GM21390 (cell line): ENCODE data around the gene RIMS4.
A peak's percentile ranks its signal among the peaks of the same experiment; 100 is the strongest.

Source experiments
- ATAC-seq: cut with Tn5 transposase; IDR thresholded peaks from one replicate; pipeline ENCODE4 v1.9.1; 2021; ENCODE audit not compliant: unreplicated experiment

RIMS4 gene

DNA sequence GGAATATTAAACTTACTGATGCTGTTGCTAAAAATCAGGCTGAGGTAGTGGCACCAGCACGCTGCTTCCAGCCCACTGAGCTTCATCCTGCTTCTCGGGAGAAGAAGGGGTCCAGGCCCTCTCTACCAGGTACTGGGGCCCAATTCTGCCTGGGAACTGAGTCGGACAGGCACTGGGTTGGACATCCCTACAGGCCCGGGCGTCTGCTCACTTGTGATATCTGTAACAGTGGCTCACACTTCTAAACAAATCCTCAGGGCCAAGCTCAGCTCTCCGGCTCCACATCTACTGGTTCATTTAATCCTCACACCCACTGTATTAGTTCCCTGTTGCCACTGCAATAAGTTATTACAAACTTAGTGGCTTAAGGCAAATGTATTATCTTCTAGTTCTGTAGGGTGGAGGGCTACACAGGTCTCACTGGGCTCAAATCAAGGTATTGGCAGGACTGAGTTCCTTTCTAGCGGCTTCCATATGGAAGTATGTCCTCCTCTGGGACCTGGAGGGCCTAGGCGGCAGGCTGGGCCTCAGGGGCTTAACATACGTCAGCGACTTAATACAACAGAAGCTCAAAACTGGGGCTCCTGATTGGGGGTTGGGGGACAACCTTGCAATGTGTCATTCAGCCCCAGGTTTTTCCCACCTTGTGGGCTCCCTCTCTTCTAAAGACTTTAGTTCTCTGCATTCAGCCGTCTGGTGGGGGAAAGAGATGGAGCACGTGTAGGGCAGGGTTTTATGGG, 66.3 kb downstream of the RIMS4 start:
- ATAC-seq: no peak

GRCh38 chr20:44743080-44743701, 67.2 kb downstream of the RIMS4 start:
- no peak for ATAC-seq

GRCh38 chr20:44742304-44743079, 67.9 kb downstream of the RIMS4 start:
- ATAC-seq: no peak

GRCh38 chr20:44739942-44740341, 70.4 kb downstream of the RIMS4 start:
- ATAC-seq: no peak

- ATAC-seq: no peak
Observed at GRCh38 chr20:44738813-44739477, 71.4 kb downstream of the RIMS4 start.

DNA sequence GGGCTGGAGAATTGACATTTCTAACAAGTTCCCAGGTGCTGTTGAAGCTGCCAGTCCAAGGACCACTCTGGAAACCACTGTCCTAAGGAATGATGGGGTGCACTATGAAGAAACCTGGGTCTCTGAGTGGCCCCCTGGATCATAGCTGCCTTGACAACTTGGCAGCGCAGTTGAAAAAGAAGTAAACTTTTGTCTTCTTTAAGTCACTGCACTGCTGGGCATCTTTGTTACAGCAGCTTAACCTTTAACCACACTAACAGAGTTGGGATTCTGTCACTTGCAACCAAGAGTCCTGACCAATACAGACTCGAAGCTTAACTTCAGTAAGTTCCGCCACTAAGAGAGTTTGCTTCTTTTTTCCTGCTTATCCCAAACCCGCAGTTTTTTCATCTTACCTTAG, 73.2 kb downstream of the RIMS4 start:
- no peak for ATAC-seq

- peak; percentile 53 for ATAC-seq
Observed at GRCh38 chr20:44736170-44737021, 74.0 kb downstream of the RIMS4 start.

GRCh38 chr20:44735816-44736169, 74.6 kb downstream of the RIMS4 start:
- no peak for ATAC-seq

- no peak for ATAC-seq
Observed at GRCh38 chr20:44734938-44735337, 75.4 kb downstream of the RIMS4 start.

- no peak for ATAC-seq
Observed at GRCh38 chr20:44733341-44734069, 76.8 kb downstream of the RIMS4 start.

DNA sequence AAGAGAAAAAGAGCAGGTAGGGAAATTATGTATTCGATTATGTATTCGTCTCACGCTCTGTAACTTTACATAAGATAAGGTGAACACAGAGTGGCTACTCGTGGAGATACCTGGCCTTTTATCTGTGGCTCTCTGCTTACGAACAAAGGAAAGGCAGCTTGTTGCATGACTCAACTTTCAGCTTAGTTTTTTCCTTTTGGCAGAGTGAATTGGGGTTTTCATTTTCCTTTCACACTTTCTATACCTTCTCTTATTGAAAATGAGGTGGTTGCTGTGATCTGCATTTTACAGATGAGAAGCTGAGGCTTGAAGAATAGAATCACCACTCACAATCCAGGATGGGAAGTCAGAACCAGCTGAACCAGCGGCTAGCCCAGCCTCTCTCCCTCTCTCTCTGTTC, 78.0 kb downstream of the RIMS4 start:
- ATAC-seq: no peak

- no peak for ATAC-seq
Observed at GRCh38 chr20:44731657-44732056, 78.7 kb downstream of the RIMS4 start.

GRCh38 chr20:44730441-44730840, 79.9 kb downstream of the RIMS4 start:
- no peak for ATAC-seq

DNA sequence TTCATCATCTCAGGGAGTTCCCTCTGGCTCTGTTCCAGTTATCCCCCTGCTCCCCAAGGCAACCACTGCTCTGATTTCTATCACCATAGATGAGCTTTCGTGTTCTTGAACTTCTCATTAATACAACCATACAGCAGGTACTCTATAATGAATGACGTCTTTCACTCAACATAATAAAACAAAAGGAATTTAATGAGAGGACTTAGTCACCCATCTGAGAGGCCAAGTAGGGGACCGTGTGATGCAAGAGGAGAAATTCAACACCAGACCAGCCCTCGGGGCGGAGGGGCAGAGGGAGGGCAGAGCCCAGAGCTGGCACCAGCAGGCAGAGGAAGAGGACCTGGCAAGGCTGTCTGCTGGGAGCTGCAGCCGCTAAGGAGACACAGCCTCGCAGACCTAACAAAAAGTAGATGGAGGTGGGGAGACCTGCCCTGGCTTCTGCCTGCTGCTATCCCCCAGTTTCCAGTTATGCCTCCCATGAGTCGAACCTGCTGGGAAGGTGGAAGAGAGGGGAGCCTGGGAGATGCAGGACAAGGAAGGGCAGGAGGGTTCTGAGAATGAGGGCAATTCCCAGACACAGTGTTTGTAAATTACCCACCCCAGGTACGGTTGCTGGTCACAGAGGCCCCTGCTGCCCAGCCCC, 81.4 kb downstream of the RIMS4 start:
- no peak for ATAC-seq

GRCh38 chr20:44727651-44728050, 82.7 kb downstream of the RIMS4 start:
- no peak for ATAC-seq

GRCh38 chr20:44727039-44727438, 83.3 kb downstream of the RIMS4 start:
- no peak for ATAC-seq

DNA sequence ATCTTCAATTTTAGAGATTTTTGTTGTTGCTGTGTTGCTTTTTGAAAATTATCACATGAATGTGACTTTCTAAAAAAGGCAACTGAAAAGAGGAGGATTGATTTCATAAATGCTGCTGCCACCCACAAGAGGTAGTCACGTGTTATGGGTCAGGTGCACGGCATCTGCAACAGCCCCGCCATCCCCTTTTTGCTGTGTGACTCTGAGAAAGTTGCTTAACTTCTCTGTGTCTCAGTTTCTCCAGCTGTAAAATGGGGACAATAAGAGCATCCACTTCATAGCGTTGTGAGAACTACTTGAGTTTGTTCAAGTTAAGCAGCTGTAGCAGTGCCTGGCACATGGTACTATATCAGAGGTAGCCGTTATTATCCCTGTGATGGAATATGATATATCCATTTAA, 84.5 kb downstream of the RIMS4 start:
- ATAC-seq: no peak

- no peak for ATAC-seq
Observed at GRCh38 chr20:44724423-44725091, 85.8 kb downstream of the RIMS4 start.

DNA sequence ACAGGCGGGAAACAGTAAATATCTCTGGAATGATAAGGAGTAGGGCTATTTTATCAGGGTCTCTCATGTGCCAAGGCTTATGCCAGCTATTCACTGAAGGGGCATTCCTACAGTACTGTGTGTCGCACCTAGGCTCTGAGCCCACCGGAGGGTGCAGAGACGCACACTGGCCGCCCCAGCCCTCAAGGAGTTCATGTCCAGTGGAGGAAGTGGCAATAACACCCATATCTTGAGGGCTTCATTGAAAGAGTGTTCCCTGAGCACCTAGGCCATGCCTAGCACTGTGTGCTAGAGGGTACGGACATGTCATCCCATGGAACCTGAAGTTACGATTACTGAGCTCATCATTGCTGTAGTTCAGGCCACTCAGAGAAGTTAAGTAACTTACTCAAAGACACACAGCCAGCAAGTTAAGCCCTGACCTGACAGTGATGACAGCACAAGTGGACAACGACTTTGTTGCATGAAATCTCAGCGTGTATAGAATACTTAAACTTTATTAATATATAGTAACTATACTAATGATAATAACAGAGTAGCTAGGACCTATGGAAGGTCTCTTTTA, 86.5 kb downstream of the RIMS4 start:
- no peak for ATAC-seq
